ENCODE data around the gene ZNF346.

GRCh38 chr5:177081859-177082258 is 59.4 kb downstream of the ZNF346 start:
- no peak for TF ChIP-seq CTCF (IDR thresholded peaks at IDR 0.05)
- TF ChIP-seq POLR2A (IDR thresholded peaks at IDR 0.05): no peak
- TF ChIP-seq POLR2AphosphoS5 (IDR thresholded peaks at IDR 0.05): no peak

Data from breast epithelium (tissue), 3 donors.